NCI-H2196 (cell line): ENCODE results near the gene LRIG2.
A peak's percentile ranks its signal among the peaks of the same experiment; 100 is the strongest.
"Not testable (repeated sequence)": the region's sequence is repeated elsewhere in the genome, so short reads cannot be mapped to it uniquely, and the experiment has no call there.

Experiments used
- DNase-seq: peaks from one replicate; lab custom pipeline; 2025; ENCODE audit not compliant: unreplicated experiment; lab: John Stamatoyannopoulos, UW

Gene LRIG2, protein sequence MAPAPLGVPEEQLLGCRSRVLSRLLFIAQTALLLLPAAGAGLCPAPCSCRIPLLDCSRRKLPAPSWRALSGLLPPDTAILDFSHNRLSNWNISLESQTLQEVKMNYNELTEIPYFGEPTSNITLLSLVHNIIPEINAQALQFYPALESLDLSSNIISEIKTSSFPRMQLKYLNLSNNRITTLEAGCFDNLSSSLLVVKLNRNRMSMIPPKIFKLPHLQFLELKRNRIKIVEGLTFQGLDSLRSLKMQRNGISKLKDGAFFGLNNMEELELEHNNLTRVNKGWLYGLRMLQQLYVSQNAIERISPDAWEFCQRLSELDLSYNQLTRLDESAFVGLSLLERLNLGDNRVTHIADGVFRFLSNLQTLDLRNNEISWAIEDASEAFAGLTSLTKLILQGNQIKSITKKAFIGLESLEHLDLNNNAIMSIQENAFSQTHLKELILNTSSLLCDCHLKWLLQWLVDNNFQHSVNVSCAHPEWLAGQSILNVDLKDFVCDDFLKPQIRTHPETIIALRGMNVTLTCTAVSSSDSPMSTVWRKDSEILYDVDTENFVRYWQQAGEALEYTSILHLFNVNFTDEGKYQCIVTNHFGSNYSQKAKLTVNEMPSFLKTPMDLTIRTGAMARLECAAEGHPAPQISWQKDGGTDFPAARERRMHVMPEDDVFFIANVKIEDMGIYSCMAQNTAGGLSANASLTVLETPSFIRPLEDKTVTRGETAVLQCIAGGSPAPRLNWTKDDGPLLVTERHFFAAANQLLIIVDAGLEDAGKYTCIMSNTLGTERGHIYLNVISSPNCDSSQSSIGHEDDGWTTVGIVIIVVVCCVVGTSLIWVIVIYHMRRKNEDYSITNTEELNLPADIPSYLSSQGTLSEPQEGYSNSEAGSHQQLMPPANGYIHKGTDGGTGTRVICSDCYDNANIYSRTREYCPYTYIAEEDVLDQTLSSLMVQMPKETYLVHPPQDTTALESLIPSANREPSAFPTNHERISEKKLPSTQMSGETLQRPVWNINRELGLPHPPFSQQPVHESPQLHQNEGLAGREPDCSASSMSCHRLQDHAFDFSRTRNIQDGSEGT

DNA sequence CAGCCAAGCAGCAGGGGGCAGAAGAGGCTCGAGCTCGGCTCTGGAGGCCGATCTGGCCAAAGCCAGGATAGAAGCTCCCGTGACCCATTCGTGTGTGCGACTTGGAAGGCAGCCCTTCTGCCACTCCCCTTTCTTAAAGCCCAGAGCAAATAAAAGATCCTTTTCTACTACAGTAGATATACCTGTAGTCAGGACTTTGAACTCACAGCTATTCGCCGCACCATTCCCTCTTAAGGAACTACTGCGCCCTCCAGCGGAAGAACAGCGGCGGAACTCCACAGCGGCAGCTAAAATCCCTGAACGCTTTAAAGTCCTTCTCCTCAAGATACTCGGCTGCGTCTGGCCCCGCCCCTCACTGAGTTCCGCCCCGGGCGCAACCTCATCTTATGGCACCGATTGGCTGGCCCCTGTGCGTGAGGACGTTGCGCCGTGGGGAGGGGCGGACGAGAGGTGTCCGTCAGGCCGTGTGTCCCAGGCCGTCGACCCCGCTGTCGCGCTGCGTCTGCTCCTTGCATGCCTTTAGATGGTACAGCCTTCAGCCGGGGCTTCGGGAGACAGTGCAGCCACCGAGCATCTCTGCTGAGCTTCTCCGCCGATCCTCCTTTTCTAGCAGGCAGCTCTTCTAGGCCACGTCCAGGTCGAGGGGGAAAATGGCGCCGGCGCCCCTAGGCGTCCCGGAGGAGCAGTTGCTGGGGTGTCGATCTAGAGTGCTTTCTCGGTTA is at the start of gene LRIG2:
LRIG2 (plus strand) TSS at position 442 of the 722 bp plus-strand sequence; CDS start at position 651, 209 bp downstream.
- peak; percentile 97 for DNase-seq

DNA sequence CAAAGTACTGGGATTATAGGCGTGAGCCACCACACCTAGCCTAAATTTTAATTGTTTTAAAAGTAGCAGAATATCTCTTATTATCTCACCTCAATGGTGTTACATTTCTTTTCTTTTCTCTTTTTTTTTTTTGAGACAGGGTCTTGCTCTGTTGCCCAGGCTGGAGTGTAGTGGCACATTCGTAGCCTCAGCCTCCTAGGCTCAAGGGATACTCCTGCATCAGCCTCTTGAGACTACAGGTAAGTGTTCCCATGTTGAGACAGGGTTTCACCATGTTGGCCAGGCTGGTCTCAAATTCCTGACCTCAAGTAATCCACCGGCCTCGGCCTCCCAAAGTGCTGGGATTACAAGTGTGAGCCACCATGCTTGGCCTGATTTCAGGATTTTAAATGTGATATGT is 49.7 kb upstream of the LRIG2 start:
- not testable (repeated sequence) for DNase-seq

DNA sequence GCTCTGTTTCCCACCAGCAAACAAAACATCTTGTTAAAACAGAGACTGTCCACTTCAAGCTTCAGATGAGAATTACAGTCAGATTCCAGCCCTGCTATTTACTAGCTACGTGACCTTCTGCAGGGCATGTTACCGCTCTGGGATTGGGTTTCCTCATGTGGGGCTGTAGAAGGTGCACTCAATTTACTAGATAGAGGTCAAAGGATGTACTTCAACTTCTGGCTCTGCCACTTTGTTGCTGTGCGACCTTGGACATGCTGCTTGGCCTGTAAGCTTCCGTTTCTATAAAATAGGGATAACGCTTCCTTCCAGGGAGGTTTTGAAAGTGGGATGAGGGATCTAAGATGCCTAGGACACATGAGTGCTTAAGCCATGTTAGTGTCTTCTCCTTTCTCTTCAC is 46.0 kb upstream of the LRIG2 start:
- no peak for DNase-seq

DNA sequence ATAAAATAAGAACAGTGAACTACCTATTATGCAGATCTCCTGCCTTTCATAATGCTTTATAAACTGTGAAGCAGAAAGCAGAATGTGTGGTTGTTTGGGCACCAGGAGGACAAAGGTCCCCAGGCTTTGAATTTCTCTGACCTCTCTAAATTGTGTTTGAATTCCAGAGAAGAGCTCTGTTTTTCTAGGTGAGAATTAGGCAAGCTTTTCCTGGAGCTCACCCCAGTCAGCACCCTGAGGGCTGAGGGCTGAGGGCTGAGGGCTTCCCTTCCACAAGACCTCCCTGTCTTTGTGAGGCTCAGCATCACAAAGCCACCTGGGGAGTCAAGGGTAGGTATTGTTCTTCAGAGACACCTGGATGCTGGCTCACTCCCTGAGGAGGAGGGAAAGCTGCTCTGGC is 45.5 kb upstream of the LRIG2 start:
- DNase-seq, result no peak

DNA sequence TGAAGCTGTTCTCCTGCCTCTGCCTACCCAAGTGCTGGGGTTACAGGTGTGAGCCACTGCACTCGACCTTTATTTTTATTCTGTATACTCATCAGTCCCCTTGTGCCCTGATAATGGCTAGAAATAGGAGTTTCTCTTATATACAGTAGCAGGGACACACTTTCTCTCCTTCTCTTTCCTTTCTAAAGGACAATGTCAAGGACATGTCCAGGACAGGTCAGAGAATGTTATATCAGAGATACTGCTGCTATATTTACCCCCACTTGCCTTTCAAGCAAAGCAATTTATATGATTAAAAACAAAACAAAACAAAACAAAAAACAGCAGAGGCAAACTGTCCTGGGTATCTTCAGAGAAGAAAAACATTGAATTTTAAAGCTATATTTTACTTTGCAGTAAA is 43.2 kb upstream of the LRIG2 start:
- no peak for DNase-seq

DNA sequence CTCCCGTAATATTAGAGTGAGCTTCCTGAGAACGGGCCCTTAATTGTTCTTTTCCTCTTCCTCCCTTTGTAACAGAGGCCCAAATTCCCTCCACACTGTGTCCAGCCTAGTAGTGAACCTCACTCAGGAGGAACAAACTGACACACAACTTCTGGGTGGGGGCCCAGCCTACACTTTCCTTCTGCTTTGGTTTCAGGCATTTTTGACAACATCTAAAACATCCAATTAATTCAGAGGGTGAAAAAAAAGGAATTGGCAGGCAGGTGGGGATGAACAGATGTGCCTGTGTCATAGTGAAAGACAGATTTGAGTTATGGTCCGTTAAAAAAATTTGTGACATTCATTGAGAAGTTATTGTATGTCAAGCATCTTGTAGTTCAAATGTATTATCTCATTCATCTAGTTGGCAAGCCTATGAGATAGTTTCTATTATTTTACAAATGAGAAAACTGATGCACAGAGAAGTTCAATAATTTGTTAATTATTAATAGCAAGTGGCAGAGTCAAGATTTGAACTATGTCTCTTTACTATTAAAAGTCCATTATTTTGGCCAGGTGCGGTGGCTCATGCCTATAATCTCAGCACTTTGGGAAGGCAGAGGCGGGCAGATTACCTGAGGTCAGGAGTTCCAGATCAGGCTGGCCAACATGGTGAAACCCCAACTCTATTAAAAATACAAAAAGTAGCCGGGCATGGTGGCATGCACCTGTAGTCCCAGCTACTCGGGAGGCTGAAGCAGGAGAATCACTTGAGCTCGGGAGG is 41.6 kb upstream of the LRIG2 start:
- no peak for DNase-seq

DNA sequence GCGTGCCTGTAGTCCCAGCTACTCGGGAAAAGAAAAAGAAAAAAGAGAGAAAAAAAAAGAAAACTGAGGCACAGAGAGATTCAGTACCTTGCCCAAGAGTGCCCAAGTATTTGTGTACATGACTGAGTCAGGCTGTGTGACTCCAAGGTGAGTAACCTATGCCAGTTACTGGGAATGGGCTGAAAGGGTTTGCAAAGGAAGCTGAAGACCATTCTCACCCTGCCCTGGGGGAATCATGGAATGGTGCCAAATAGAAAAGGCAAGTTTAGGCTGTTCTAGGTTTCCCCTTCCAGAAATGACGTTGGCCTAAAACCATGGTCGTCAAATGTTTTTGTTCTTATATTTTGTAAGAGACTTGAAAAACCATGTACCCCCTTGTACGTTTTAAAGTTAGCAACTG is 37.9 kb upstream of the LRIG2 start:
- DNase-seq, result no peak

DNA sequence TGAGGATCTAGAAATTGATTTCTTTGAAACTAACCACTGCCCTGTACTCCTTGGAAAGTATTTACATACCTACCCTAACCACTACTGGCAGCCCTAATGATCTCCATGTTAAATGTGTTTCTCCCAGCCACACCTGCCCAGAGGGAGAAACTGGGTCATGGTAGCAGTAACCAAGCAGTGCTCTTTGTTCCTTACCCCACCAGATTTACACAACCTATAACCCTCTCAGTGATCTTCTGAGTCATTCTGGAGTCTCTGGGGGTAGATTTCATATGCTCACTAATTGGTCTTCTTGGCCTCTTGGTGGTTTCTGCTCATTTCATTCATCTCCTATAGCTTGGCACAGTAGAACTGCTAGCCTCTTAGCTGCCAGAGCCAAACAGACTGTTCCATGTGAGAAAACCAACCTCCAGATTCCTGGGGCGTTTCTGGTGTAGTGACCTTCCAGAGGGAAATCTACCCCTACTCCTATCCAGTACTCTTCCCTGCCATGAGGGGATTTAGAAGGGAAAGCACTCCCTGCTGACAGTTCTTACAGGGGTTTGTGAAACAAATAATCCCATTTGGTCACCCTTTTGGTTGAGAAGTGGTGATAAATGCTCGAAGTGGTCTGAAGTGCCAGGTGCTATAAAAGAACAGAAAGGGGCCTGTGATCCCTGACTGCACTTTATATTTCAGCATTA is 36.2 kb upstream of the LRIG2 start:
- no peak for DNase-seq

DNA sequence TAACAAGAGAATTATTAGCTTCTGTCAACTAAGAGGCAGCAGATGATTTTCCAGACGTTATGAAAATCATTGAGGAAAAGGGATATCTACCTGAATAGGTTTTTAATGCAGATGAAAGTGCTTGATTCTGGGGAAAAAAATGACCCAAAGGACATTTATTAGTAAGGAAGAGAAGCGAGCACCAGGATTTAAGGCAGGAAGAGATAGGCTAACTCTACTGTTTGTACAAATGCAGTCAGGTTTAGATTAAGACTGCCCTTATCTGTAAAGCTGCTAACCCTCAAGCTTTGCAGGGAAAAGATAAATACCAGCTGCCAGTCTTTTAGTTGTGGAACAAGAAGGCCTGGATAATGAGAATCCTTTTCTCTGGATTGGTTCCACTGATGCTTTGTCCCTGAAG is 33.0 kb upstream of the LRIG2 start:
- no peak for DNase-seq

DNA sequence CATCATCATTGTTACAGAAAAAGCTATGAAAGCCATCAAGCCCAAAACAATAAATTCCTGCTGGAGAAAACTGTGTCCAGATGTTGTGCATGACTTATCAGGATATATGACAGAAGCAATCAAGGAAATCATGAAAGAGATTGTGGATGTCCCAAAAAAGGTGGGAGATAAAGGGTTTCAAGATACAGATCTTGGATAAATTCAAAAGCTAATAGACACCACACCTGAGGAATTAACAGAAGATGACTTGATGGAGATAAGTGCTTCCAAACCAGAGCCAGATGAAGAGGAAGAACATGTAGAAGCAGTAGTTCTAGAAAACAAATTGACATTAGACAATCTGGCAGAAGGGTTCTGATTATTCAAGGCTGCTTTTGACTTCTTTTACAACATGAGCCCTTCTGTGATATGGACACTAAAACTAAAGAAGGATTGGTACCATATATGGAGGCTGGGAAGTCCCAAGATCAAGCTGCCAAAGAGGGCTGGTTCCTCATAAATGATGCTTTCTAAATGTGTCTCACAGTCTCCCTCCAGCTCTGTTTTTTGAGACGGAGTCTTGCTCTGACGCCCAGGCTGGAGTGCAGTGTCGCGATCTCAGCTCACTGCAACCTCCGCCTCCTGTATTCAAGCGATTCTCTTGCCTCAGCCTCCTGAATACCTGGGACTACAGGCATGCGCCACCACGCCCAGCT is 32.1 kb upstream of the LRIG2 start:
- no peak for DNase-seq

DNA sequence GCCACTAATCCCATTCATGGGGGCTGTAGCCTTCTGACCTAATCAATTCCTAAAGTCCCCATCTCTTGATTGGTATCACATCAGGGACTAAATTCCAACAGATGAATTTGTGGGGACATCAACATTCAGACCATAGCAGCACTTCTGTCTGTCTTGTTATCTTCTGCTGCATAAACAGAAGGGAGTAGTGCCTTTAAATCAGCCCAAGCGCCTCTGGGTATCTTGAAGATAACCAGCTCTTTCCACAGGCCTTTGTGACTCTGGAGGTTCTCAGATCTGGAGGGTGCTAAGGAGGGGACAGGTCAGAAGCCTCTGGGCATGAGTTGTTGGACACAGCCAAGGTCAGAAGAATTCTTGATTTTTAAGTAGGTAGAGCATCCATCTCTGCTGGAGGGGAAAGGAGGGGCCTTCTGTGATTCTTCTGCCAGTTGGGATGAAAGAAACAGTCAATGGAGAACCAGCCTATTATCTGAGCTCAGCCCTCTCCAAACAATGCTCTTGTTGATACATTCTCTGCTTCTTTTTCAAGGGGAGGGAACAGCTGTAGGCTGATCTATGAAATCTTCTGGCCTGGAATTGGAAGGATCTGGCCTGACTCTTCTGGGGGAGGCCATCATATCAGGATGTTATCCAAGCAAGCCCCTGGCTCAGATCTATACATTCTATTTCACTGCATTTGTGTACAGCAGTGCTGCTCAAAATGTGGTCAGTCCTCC is 31.3 kb upstream of the LRIG2 start:
- no peak for DNase-seq

DNA sequence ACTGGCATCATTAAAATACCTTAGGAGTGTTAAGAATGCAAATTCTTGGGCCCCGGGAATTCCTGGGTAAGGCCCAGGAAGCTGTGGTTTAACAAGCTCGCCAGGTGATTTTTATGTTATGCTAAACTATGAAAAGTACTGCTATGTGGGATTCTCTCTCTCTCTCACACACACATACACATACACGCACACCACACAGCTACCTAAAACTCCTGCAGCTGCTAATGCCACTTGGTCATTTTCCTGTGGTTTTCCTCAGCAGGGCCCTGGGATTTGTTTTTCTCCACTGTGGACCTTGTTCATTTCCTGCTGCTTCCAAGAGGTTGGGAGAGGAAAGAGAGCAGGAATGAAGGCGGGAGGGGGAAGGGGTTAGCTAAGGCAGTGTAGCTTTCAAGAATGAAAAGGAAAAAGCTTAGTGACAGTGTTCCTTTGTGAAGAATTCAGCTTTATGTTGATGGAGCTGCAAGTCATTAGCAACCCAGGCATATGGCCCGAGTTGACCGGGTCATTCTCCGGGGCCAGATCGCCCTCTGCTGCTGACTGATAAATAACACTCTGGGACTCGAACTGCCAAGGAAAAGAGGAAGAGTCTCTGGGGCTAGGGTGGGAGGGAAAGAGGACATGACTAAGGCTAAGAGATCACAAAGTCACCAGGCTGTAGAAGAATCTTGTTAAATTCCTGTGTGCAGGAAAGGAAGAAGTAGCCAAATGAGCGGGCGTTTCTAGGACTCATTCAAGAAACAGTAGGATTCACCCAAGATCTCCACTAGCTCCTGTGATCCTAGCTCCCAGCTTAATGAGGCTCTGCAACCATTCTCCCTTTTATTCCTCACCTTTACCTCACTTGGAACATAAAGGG is 30.5 kb upstream of the LRIG2 start:
- DNase-seq, result peak; percentile 23

DNA sequence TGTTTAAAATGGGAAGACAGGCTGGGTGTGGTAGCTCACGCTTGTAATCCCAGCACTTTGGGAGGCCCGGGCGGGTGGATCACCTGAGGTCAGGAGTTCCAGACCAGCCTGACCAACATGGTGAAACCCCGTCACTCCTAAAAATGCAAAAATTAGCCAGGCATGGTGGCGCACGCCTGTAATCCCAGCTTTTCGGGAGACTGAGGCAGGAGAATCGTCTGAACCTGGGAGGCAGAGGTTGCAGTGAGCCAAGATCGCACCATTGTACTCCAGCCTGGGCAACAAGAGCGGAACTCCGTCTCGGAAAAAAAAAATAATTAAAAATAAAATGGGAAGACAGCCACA is 29.9 kb upstream of the LRIG2 start:
- DNase-seq, result not testable (repeated sequence)

DNA sequence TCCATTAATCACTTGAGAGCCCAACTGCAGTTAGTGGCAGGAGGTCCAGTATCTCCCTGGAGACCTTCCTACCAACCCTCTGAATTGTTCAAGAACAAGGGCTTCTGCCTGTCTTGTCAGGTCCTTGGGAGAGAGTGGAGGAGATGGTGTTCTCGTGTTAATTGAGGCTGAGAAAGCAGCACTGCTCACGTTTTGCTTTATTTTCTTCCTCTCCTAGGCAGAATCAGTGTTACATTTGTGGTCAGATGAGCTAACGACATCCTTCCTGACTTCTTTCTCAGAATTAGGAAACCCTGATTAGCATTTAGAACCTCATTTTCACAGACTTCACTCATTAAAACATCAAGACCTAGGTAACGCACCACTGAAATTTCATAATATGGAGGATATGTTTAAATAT is 26.4 kb upstream of the LRIG2 start:
- no peak for DNase-seq

DNA sequence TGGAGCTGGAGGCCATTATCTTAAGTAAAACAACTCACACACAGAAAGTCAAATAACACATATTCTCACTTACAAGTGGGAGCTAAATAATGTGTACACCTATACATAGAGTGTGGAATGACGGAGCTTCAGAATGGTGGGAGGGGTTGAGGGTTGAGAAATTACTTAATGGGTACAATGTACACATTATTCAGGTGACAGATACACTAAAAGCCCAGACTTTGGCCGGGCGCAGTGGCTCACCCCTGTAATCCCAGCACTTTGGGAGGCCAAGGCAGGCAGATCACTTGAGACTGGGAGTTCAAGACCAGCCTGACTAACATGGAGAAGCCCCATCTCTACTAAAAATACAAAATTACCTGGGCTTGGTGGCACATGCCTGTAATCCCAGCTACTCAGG is 24.9 kb upstream of the LRIG2 start:
- no peak for DNase-seq

DNA sequence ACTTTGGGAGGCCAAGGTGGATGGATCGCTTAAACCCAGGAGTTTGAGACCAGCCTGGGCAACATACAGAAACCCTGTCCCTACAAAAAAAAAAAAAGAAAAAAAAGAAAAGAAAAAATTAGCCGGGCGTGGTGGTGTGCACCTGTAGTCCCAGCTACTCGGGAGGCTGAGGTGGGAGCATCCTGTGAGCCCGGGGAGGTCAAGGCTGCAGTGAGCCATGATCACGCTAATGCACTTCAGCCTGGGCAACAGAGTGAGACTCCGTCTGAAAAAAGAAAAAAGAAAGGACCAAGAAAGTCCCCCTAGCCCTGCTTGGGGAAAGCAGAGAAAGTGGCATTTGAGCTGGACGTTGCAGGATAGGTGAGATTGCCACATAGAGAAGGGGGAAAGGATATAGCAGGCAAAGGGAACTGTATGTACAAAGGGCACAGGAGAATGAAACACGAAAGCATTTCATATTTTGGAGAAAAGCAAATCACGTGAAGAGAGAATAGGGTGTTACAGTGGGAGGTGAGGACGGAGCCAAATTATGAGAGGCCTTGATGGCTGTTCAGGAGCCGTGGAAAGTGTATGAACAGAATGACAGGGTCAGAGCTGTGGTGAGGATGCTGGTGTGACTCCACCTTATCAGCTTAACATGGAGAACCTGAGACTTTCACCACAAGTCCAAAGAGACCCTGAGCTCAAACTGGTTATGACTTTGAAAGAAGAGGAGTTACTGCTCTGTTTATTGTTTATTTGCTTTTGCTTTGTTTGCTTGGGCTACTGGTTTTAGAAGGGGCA is 19.5 kb upstream of the LRIG2 start:
- DNase-seq, result no peak

DNA sequence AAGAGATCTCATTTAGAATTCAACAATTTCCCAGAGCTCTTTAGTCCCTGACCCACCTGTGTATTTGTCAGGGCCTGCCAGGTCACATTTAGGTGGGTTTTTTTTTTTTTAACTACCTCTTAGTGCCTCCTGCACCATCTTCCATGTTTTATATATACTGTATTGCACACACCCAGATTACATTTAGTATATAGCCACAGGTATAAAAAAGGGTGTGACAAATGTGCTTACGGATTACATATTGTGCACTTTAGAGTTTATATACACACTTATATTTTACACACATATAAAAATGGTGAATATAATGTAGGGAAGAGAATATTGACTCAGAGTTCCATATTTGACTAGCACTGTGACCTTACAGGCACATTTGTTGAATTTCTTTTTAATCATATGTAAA is 17.4 kb upstream of the LRIG2 start:
- DNase-seq, result no peak
